Midbrain (tissue), 1 donor: ENCODE data around the gene HS2ST1.
"Not testable (repeated sequence)": the region's sequence is repeated elsewhere in the genome, so short reads cannot be mapped to it uniquely, and the experiment has no call there.

Experiments
- DNase-seq: peaks from one replicate; lab custom pipeline; 2025; lab: John Stamatoyannopoulos, UW

Gene HS2ST1

DNA sequence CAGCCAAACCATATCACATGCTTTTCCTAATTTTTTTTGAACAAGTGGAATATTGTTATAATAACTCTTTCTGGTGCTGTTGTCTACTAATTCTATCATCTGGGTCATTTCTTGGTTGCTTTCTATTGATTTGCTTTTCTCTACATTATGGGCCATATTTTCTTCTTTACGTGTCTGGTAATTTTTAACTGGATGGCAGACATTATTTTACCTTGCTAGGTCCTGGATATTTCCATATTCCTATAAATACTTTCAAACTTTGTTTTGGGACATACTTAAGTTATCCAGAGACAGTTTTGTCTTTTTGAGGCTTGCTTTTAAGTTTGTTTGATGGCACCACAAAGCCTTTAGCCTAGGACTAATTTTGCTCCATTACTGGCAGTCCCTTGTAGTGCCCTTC, 11.3 kb downstream of the HS2ST1 start:
- no peak for DNase-seq

DNA sequence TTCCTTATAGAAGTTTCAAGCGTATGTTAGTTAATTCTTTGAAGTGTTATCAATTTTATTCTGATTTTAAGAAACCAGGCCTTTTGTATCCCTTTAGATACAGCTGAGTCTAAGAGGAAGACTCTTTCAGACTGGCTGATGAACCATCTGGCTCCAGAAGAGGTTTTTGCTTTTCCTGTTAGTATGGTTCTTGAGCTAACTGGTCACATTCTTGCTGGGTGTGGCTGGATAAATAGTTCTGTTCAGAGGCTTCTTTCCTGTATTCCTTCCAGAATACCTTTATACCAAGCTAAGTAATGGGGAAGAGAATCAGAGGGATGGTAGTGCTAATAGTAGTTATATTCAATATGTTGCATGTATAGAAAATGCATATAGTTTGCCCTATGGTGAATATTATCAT, 12.4 kb downstream of the HS2ST1 start:
- DNase-seq, result no peak

DNA sequence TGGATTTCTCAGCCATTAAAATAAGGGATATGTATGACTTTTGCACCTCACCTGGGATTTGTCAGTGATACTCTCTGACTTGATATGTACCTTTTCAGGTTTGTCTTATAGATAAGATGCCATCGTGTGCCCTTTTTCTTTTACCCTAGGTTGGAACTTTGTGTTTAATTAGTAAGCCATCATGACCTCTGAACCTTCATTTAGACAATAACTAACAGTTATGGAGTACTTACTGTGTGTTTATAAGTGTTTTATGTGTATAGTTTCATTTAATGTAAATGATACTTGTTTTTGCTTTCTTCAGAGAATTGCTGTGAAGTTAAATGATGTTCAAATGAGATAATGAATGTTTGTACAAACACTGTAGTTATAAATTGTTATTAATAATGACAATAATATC, 14.4 kb downstream of the HS2ST1 start:
- DNase-seq, result no peak

DNA sequence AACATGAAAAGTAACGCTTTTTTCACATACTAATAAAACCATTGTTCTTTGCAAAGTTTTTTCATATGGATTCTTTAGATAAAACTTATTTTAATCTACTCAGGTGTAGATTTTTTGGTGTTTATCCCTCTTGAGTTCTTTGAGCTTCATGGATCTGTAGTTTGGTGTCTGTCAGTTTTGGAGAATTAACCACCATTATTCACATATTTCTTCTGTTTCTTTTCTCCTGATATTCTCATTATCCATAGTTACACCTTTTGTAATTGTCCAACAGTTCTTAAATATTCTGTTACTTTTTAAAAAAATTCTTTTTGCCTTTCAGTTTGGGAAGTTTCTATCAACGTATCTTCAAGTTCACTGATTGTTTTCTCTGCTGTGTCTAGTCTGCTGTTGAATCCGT, 18.6 kb downstream of the HS2ST1 start:
- DNase-seq, result no peak

DNA sequence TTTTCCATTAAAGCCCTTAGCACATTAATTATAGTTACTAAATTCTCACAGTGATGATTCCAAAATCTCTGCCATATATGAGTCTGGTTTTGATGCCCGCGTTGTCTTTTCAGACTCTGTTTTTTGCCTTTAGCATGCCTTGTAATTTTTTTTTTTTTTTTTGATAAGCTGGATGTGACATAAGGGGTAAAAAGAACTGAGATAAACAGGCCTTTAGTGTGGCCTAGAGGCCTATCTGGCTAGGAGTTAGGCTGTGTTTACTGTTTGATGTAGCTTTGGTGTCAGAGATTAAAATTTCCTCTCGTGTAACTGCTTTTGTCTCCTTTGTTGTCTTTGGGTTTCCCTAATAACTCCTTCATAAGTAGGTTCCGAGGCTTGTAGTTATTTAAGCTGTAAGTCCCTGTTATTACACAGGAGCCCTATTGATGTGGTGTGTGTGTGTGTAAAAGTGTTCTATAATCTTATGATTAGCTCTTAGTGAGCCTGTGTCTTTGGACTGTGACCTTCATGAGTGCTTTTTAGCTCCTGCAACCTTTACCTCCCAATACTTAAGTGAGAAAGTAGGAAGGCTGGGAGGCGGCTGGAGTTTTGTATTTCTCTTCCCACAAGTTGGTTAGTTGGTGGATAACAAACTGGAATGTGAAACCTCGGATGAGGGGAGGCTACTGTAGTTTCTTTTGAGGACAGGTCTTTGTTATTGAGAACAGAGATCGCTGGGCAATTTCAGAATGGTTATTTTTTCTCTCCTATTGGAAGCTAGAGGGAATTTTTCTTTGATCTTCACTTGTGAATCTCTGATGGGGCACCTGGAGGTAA, 19.3 kb downstream of the HS2ST1 start:
- no peak for DNase-seq

DNA sequence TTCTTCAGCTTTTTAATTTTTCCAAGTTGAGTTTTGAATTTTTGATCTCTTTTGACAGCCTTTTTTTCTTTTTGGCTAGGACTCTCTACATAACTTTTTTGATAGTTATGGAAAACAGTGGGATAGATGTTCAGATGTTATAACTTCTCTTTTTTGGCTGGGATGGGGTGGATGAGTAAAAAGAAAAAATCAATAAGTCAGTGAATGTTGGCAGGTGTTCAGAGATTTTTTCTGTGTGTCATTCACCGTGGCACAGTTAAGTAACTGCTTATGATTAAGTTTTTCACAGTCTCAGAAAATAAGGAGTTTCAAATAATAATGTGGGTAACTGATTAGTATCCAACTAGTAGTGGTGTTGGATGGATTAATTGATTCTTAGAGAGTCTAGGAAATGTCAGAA, 24.0 kb downstream of the HS2ST1 start:
- no peak for DNase-seq

DNA sequence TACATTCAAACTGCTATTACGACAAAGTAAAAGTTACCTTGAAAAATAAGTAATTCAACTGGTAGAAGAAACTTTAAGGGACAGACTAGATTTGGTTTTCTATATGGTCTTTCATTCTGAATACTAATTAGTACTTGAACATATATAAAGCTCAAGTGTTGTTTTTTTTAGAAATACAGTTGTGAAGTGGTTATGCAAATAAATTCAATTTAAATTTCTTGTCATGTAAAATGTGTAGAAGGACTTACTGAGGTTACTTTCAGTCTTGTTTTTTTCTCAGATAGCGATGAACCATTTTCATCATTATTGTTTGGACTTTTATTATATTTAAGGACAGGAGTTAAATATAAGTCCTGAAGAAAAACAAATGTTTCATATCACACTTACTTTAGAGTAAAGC, 24.4 kb downstream of the HS2ST1 start:
- no peak for DNase-seq

DNA sequence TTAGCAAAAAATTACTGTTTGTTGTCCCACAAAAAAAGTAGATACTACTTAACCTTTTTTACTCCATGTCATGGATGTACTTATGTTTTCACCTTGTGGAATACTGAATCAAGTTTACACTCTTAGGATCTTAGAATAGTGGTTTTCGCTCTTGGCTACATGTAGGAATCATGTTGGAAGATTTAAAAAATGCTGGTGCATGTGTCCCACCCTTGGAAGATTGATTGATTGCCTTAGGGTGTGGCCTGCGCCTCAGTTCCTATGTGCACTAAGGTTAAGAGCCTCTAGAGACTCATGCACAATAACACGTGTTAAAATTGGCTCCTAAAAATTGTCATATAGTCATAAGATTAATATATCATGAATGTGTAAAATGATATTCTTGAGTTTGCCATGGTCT, 25.0 kb downstream of the HS2ST1 start:
- no peak for DNase-seq

DNA sequence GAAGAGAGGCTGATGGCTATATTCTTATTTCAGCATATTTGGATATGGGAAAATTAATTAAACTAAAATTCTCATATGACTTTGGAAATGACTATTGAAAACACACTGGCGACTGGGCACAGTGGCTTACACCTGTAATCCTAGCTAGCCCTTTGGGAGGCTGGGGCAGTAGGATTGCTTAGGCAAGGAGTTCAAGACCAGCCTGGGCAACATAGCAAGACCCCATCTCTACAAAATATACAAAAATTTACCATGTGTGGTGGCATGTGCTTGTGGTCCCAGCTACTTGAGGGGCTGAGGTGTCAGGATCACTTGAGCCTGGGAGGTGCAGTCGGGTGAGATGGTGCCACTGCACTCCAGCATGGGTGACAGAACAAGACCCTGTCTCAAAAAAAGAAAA, 26.2 kb downstream of the HS2ST1 start:
- no peak for DNase-seq

DNA sequence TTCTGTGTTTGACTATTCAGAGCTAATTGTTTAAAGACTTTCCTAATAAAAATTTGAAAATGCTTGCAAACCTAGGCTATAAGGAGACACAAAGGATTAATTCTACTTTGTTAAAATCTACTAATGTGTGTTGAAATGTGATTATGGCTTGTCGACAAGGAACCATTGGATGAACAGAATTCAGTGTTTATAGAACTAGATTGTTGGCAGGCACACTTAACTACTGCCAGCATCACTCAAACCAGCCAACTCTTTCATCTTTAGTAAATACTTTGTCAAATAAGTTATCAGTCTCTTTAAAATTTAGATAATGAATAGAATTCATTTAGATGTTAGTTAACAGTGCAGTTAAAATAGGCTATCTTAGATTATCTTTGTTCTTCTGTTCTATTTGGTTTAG, 27.6 kb downstream of the HS2ST1 start:
- DNase-seq, result no peak

DNA sequence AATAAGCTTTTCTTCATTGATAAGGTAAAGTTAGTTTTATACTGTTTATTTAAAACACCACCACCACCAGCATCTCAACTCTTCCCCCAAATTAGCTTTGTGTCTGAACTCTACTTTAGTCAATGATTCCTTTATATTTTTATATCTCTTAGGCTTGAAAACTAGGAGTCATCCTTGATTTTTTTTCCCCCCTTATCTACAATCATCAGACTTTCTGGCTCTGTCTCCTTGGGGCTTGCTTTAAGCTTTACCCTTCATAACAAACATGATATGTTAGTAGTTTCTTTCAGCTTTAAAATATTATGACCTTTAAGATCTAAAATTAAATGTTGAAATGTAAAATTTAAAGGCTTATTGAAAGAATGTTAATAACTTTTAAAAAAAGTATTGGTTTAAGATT, 28.3 kb downstream of the HS2ST1 start:
- DNase-seq, result no peak

DNA sequence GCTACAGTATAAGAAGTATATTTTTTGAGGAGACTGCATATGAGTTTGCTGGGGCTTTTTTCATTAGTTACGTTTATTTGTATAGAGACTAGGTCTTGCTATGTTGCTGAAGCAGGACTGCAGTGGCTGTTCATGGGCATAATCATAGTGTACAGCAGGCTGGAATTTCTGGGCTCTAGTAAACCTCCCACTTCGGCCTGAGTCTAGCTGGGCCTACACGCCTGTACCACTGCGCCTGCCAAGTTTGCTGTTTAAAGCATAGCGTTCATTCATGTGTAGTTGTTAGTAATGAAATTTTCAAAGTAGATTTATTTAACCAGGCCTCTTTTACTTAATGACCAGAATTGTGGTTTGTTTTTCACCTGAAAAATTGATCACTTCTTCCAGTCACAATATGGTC, 33.8 kb downstream of the HS2ST1 start:
- DNase-seq, result no peak

DNA sequence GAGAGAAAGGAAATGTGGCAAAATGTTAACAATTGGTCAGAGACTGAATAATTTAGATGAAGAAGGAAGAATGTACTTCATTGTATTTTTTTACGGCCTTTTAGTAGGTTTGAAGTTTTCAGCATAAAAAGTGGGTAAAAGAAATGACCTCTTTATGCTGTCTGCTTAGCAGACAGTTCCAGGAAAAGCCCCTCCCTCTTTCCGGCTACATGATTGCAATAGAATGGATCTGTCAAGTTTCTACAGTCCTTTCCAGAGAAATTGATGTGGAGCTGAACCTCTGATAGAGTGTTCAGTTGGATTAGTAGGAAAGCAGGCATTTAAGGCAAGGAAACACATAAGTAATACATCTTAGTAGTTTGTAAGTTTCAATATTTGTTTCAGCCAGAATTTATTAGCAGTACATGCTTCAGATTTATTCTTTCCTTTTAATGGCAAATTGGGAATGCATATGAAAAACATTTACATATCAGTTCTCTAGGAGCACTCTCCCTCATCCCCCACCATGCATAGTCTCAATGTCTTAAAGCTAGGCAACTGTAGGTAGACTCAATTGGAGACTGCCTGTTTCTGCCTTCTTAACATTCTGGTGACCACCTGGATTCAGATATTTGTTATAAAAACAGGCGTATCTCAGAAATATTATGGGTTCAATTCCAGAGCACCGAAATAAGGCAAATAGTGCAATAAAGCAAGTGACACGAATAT, 36.4 kb downstream of the HS2ST1 start:
- no peak for DNase-seq

DNA sequence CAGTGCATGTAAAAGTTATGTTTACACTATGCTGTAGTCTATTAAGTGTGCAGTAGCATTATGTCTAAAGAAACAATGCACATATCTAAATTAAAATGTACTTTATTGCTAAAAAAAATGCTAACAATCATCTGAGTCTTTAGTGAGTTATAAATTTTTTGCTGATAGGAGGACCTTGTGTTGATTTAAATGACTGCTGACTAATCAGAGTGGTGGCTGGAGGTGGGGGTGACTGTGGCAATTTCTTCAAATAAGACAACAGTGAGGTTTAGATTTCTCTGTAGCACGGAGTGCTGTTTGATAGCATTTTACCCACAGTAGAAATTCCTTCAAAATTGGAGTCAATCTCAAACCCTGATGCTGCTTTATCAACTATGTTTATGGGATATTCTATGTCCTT, 37.0 kb downstream of the HS2ST1 start:
- DNase-seq, result no peak

DNA sequence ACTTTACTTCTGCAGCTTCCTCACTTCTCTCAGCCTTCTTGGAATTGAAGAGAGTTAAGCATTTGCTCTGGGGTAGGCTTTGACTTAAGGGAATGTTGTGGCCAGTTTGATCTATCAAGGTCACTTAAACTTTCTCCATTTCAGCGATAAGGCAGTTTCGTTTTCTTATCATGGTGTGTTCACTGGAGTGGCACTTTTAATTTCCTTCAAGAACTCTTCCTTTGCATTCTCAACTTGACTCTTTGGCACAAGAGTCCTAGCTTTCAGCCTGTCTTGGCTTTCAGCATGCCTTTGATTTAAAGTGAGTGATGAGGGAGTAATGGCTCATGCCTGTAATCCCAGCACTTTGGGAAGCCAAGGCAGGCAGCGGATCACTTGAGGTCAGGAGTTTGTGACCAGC, 38.7 kb downstream of the HS2ST1 start:
- no peak for DNase-seq

DNA sequence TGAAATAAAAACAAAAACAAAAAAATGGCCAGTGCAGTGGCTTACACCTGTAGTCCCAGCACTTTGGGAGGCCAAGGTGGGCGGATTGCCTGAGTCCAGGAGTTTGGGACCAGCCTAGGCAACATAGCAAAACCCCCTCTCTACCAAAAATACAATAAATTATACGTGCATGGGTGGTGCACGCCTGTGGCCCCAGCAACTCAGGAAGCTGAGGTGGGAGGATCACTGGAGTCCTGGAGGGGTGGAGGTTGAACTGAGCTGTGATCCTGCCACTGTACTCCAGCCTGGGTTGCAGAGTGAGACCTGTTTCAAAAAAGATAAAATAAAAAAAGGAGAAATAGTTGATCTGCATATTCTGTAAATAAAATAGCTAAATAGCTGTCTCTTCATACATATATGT, 41.2 kb downstream of the HS2ST1 start:
- DNase-seq, result no peak

DNA sequence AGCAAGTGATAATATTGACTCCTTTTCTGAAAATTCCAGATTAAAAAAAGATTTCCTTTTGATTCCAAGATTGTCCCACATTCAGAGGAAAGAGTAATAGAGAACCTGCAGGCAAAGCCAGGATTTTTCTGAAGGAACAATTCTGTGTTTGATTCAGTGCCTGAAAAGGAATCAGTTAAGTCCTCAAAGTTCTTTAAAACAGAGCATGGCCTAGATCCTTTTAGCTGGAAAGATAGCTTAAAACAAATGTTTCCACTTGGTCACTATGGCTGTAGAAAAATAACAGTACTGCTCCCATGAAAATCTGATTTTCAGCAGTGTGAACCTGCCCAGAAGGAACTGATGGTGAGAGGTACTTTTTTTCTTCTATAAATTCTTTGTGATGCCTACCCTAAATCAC, 41.8 kb downstream of the HS2ST1 start:
- DNase-seq, result peak; percentile 23

DNA sequence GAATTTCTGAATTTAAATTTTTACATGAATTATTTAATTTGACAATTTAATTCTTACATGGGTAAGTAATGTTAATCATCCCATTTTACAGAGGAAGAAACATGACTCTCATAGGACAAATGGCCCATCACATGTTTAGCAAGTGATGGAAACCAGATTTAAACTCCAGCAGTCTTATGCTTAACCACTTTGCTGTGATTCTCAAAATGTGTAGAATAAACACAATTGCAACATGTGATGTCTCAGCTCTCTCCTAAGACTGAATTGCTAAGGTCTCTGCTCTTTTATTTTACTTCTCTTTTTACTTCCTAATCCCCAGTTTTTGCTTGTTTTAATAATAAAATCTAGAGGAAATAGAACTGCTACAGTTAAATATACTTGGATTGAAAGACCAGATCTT, 42.8 kb downstream of the HS2ST1 start:
- DNase-seq, result no peak

DNA sequence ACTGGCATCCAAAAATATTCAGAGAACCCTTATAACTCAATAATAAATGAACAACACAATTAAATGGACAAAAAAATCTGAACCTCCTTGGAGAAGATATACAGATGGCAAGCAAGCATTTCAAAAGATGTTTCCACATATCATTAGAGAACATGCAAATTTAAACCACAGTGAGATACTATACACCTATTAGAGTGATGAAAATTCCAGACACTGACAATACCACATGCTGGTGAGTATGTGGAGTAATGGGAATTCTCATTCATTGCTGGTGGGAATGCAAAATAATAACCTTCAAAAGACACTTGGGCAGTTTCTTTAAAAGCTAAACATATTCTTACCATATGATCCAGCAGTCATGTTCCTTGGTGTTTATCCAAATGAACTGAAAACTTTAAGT, 46.1 kb downstream of the HS2ST1 start:
- no peak for DNase-seq

DNA sequence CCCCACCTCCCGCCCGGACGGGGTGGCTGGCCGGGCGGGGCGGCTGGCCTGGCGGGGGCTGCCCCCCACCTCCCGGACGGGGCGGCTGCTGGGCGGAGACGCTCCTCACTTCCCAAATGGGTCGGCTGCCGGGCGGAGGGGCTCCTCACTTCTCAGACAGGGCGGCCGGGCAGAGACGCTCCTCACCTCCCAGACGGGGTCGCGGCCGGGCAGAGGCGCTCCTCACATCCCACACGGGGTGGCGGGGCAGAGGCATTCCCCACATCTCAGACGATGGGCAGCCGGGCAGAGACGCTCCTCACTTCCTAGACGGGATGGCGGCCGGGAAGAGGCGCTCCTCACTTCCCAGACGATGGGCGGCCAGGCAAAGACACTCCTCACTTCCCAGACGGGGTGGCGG, 49.4 kb downstream of the HS2ST1 start:
- not testable (repeated sequence) for DNase-seq

DNA sequence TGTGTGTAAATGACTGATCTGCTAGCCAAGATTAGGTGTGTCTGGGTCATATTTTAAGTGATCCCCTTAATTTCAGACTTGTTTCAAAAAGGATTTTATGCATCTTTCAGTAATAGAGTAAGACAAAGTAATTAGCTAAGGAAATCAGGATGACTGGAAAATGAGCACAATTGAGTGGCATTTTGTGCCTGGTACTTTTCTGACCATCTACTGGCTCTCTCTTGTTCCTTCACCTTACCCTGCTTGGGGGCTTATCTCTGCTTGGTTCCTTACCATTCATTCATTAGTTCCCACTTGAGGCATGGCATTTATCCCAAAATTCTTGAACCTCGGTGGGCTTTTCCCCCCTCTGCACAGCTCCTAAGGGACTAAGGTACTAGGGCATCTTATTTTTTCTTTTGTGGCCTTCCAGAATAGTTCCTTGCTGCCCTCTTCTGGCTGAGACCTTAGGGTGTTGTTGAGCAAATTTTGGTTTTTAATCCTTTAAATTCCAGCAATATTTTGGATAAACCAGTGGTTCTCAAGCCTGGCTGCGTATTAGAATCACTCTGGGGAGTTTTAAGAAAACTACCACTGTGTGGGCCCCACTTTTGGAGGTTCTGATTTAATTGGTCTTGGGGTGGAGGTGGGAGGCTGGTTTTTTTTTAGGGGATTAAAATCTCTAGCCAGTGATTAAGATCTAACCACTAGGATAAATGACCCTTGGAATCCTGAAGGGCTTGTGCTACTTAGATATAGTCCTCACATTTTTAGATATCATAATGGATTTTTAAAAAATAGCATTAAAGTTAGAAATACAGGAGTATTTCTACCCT, 50.8 kb downstream of the HS2ST1 start:
- DNase-seq, result peak; percentile 5

DNA sequence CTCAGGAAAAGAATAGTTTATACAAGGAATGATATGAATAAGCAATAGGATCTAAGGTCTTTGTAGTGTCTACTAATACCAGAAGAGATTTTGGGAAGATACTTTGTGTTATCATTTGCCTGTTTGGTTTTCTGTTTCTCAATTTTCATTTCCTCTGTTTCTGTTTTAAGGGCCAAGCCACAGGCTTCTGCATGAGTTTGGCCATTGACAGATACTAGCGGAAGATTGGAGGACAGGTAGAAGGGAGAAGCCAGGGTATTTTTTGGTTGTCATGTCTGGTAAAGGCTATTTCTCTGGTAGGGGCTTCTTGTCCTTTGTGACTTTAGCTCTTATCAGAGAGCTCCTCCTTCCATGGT, 51.4 kb downstream of the HS2ST1 start:
- DNase-seq, result no peak

DNA sequence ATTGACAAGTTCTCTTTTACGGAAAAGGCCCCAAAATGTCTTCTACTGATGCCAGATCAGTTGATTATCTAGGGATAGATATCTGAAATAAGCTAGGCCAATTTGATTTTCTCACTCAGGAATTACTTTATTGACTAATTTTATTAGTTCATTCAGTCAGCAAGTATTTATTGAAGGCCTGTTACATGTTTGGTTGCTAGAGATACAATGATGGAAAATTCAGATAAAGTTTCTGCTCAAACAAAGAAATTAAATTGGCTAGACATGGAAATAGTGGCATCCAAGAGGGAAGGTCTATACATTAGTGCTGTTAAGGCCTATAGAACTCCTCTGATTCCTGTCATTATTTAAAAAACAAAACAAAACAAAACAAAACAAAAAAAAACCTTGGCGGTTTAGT, 56.5 kb downstream of the HS2ST1 start:
- DNase-seq, result no peak
